Uterus (tissue), 2 donors: ENCODE results near the gene MT1H.
"Not testable (repeated sequence)": the region's sequence is repeated elsewhere in the genome, so short reads cannot be mapped to it uniquely, and the experiment has no call there.

ENCODE experiments used
- CTCF ChIP-seq, 4 experiments: fragments of 200-600 bp in 2 of 4; fragments of 450-650 bp in 2 of 4; sonication (generic) in 2 of 4; IDR thresholded peaks; one replicate each; pipeline ENCODE4 v1.5.1; 2016 to 2019; ENCODE audit warnings: antibody characterized with exemption in 4 of 4, mild to moderate bottlenecking in 2 of 4, moderate library complexity in 1 of 4
- POLR2A ChIP-seq, 2 donors: fragments of 450-650 bp; IDR thresholded peaks; one replicate each; pipeline ENCODE4 v1.6.1; 2016; ENCODE audit warnings: antibody characterized with exemption in 2 of 2, mild to moderate bottlenecking in 1 of 2, moderate library complexity in 1 of 2

- not testable (repeated sequence) for TF ChIP-seq CTCF, POLR2A (IDR thresholded peaks at IDR 0.05)
These were observed 2.6 kb downstream of the MT1H start for GRCh38 chr16:56672171-56672570.
